Measurements from ENCODE around the gene CYB561D1.

GRCh38 chr1:109488696-109489095 is 5.2 kb upstream of the CYB561D1 start:
- TF ChIP-seq EZH2 (IDR thresholded peaks at IDR 0.05; ENCODE audit: insufficient read depth, poor library complexity, severe bottlenecking): no peak
- TF ChIP-seq EZH2phosphoT487 (IDR thresholded peaks at IDR 0.05; ENCODE audit: insufficient read depth, low read depth): no peak

All from GM23248 (cell line).